HepG2 (cell line): ENCODE data around the gene MAPK1. TPM values are rescaled to one million over a fixed set of nuclear protein-coding genes. Genes with fewer than 3 reads are reported as not detected.

Experiments used
- ATAC-seq: fragments of 200-7000 bp; cut with Tn5 transposase; 3 replicates; pipeline ENCODE4 v1.9.1; 2020; ENCODE audit warnings: mild to moderate bottlenecking, moderate library complexity
- BruUV-seq: library from RNA; stranded (reverse); fragments of 400-500 nt; replicated peaks from 2 replicates; lab custom pipeline; 2021; lab: Mats Ljungman, UMichigan
- CTCF ChIA-PET: fragments of 300-600 bp; formaldehyde crosslinking; extraction: SDS; loops from one replicate; lab custom pipeline; 2021; ENCODE audit warnings: low total read pairs, inconsistent platforms, low intra/inter-chr PET ratio; lab: Yijun Ruan, JAX
- POLR2A ChIA-PET: fragments of 350-600 bp; sonication (Branson Sonifier 250); formaldehyde crosslinking; loops from one replicate; lab custom pipeline; 2020; ENCODE audit warnings: antibody characterized with exemption, inconsistent platforms; lab: Yijun Ruan, JAX
- DNase-seq: peaks from one replicate; pipeline ENCODE4 v3.0.0-alpha.2; 2015; ENCODE audit warnings: low spot score
- FAIRE-seq: peaks from 3 replicates; lab custom pipeline; 2011; peaks lifted over from hg19 to GRCh38; lab: Jason Lieb, UNC
- H2AFZ ChIP-seq: one replicate; pipeline ENCODE4 v1.6.1; 2011; ENCODE audit warnings: low read length, inconsistent platforms
- H3K27ac ChIP-seq: fragments of 300-600 bp; 3 replicates; pipeline ENCODE4 v1.8.0; 2011; ENCODE audit warnings: mixed run types, mild to moderate bottlenecking, mixed read lengths, low read length, inconsistent platforms; ENCODE audit not compliant: insufficient read depth; ENCODE audit errors: extremely low read length
- H3K27me3 ChIP-seq, 2 experiments: fragments of 200-600 bp in 1 of 2; 2 replicates in 1 of 2; 3 replicates in 1 of 2; pipeline versions ENCODE4 v1.6.0 to v1.8.0; 2011; ENCODE audit warnings: low read length in 2 of 2, mild to moderate bottlenecking in 2 of 2, moderate library complexity in 2 of 2, inconsistent platforms in 1 of 2; ENCODE audit not compliant: insufficient read depth in 2 of 2, control insufficient read depth in 1 of 2
- H3K36me3 ChIP-seq, 2 experiments: fragments of 200-600 bp in 1 of 2; replicated peaks in 1 of 2; 2 replicates in 1 of 2; 3 replicates in 1 of 2; pipeline versions ENCODE4 v1.5.1 to v1.8.0; 2011; ENCODE audit warnings: low read length in 2 of 2, inconsistent platforms in 1 of 2; ENCODE audit not compliant: insufficient read depth in 2 of 2, control insufficient read depth in 1 of 2
- H3K4me1 ChIP-seq: 2 replicates; pipeline ENCODE4 v1.5.1; 2012; ENCODE audit warnings: low read length, inconsistent platforms; ENCODE audit not compliant: insufficient read depth
- H3K4me2 ChIP-seq: 2 replicates; pipeline ENCODE4 v1.6.0; 2011; ENCODE audit warnings: low read depth, low read length, inconsistent platforms
- H3K4me3 ChIP-seq, 3 experiments: fragments of 200-600 bp in 1 of 3; sonication (generic), shearing (Covaris generic) in 1 of 3; replicated peaks in 1 of 3; 2 replicates each; pipeline ENCODE4 v1.5.1; 2011 to 2016; ENCODE audit warnings: low read length in 3 of 3, inconsistent platforms in 2 of 3, low read depth in 2 of 3, mild to moderate bottlenecking in 2 of 3, control low read depth in 1 of 3, mixed read lengths in 1 of 3; ENCODE audit not compliant: insufficient read depth in 1 of 3
- H3K79me2 ChIP-seq: one replicate; pipeline ENCODE4 v1.6.1; 2011; ENCODE audit warnings: low read length, inconsistent platforms; ENCODE audit not compliant: insufficient read depth
- H3K9ac ChIP-seq: 2 replicates; pipeline ENCODE4 v1.6.0; 2011; ENCODE audit warnings: mild to moderate bottlenecking, low read depth, low read length, inconsistent platforms; ENCODE audit not compliant: insufficient read depth
- H3K9me3 ChIP-seq: 2 replicates; pipeline ENCODE4 v1.5.1; 2012; ENCODE audit warnings: mild to moderate bottlenecking, low read length
- H4K20me1 ChIP-seq: 2 replicates; pipeline ENCODE4 v1.6.0; 2011; ENCODE audit warnings: inconsistent platforms, mild to moderate bottlenecking, low read length, moderate library complexity; ENCODE audit not compliant: insufficient read depth
- CTCF ChIP-seq: sonication (generic); formaldehyde crosslinking; IDR thresholded peaks from 2 replicates; pipeline ENCODE4 v1.5.0; 2020; ENCODE audit warnings: mild to moderate bottlenecking, missing genetic modification reagents, moderate library complexity
- DBP ChIP-seq: sonication (generic); formaldehyde crosslinking; IDR thresholded peaks from 2 replicates; pipeline ENCODE4 v1.4.0; 2020; ENCODE audit warnings: missing genetic modification reagents; ENCODE audit errors: not compliant biosample characterization
- GATA4 ChIP-seq: sonication (generic); IDR thresholded peaks from 2 replicates; pipeline ENCODE4 v1.6.1; 2016; ENCODE audit warnings: antibody characterized with exemption, low read depth, borderline replicate concordance
- HDAC1 ChIP-seq: sonication (generic); formaldehyde crosslinking; IDR thresholded peaks from 2 replicates; pipeline ENCODE4 v1.5.1; 2020; ENCODE audit warnings: mild to moderate bottlenecking, missing genetic modification reagents
- MEIS1 ChIP-seq: sonication (generic); formaldehyde crosslinking; IDR thresholded peaks from 2 replicates; pipeline ENCODE4 v1.9.0; 2021; ENCODE audit warnings: mild to moderate bottlenecking, missing genetic modification reagents, moderate library complexity, borderline replicate concordance
- RBM22 ChIP-seq: fragments of 200-400 bp; formaldehyde crosslinking; optimal IDR thresholded peaks from 2 replicates; pipeline ENCODE3; 2017; ENCODE audit warnings: mild to moderate bottlenecking, low read length, moderate library complexity
- ZNF30 ChIP-seq: sonication (generic); formaldehyde crosslinking; IDR thresholded peaks from 2 replicates; pipeline ENCODE4 v1.5.0; 2020; ENCODE audit warnings: mild to moderate bottlenecking, missing genetic modification reagents
- ZNF629 ChIP-seq: sonication (generic); formaldehyde crosslinking; conservative IDR thresholded peaks from 2 replicates; pipeline ENCODE4 v1.5.0; 2020; ENCODE audit warnings: missing genetic modification reagents
- ZNF792 ChIP-seq: IDR thresholded peaks from 2 replicates; pipeline ENCODE4 v1.6.1; 2016
- WGBS: methylation state at CpG from one replicate; pipeline ENCODE4 v1.1.6; 2017; ENCODE audit warnings: low lambda C conversion rate; 5-methylcytosine and 5-hydroxymethylcytosine counted together
- in situ Hi-C: cut with HindIII; loops from 2 replicates; pipeline ENCODE4 v1.10.0; 2017; ENCODE audit warnings: low pct_unique_long_range_greater_than_20kb; ENCODE audit not compliant: extremely low pct_ligation_motif_present
- intact Hi-C: fragments of 100-400 bp; cut with micrococcal nuclease; formaldehyde crosslinking; loops from one replicate; pipeline ENCODE4 v1.10.0; 2022; ENCODE audit not compliant: unreplicated experiment
- polyA plus RNA-seq, 8 experiments: library from polyadenylated mRNA; depleted of rRNA in 3 of 8; stranded (reverse) in 7 of 8; unstranded in 1 of 8; fragments of >200 nt; fragmentation: Illumina TruSeq in 4 of 8; extraction: Trizol in 4 of 8; gene quantifications; 2 replicates each; pipeline versions ENCODE4 v1.2.1 to v1.2.3, GENCODE V29; 2011 to 2016; ENCODE audit warnings: low read depth in 4 of 8, missing spikeins in 1 of 8, mixed read lengths in 1 of 8; ENCODE audit not compliant: insufficient read depth in 1 of 8
- total RNA-seq, 5 experiments: library from RNA; depleted of rRNA; stranded (reverse); fragments of >200 nt; fragmentation: Illumina TruSeq; extraction: Trizol; gene quantifications; 2 replicates each; pipeline ENCODE4 v1.2.3, GENCODE V29; 2016; ENCODE audit warnings: low read depth in 1 of 5
- TF ChIP-seq, protein P1 (sequence below): sonication (generic); formaldehyde crosslinking; IDR thresholded peaks from 2 replicates; pipeline ENCODE4 v1.8.1; 2022; ENCODE audit warnings: low read depth, mild to moderate bottlenecking, missing genetic modification reagents

MAPK1 gene
- total and polyA plus RNA-seq, 2 of the 13 experiments (the other 11 are each of a cell fraction or from before 2014, with no cell fraction given): 107 to 114 TPM

DNA sequence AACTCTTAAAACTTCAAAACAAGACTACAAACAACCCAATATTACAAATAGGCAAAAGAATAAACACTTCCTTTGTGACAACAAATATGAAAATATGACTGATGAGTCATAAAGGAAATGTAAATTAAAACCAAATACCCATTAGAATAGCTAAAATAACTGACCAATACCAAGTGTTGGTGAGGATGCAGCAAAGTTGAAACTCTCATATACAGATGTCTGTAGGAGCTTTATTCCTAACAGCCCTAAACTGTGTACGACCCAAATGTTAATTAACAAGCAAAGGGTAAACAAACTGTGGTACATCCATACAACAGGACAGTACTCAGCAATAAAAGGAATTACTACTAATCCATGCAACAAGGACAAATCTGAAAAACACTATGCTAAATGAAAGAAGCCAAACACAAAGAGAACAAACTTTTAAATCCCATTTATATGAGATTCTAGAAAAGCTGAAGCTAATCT, 43.0 kb downstream of the MAPK1 start:
- no peaks in the 10 kb centered on the region for H3K27me3 ChIP-seq
- BruUV-seq: no TSS peak
- no peak overlapping the region for H3K4me2 ChIP-seq
- H3K4me3 ChIP-seq: no peak overlapping the region
- CTCF ChIA-PET: no interaction called here
- ATAC-seq (no peak), DNase-seq (no peak)
- H2AFZ ChIP-seq: no peak overlapping the region
- peaks cover 47% of the 10 kb centered on the region for H4K20me1 ChIP-seq
- intact Hi-C loops: no loop called here
- H3K79me2 ChIP-seq: peaks cover 86% of the 10 kb centered on the region
- TF ChIP-seq ZNF629 (CRISPR knock-in tag): no peak
- no peak for TF ChIP-seq ZNF792 (CRISPR knock-in tag)
- no peak for TF ChIP-seq RBM22
- no peak for TF ChIP-seq MEIS1 (CRISPR knock-in tag)
- TF ChIP-seq DBP: no peak
- no peak for TF ChIP-seq HDAC1 (CRISPR knock-in tag)
- no peak for TF ChIP-seq GATA4
- TF ChIP-seq, all 625 proteins: peak for 0
- Histone ChIP-seq H3K36me3 (0 out of 5 replicates have a peak, but pooled peaks cover 0 to 4% of the 10 kb centered on the region in 2 experiments), H3K4me1 (peaks cover 10% of the 10 kb centered on the region), H3K9me3 (no peaks in the 10 kb centered on the region), H3K9ac (no peak overlapping the region), H3K27ac (no peak overlapping the region)
- in situ Hi-C loops: no loop called here
- no peak for FAIRE-seq
- WGBS: 89% methylated on average over 1 of the region's 1 CpG
- POLR2A ChIA-PET: no interaction called here

GRCh38 chr22:21823740-21824444, 43.6 kb downstream of the MAPK1 start:
- Histone ChIP-seq H3K9ac (no peak overlapping the region), H3K27ac (no peak overlapping the region), H3K4me2 (no peak overlapping the region), H3K79me2 (peaks cover 86% of the 10 kb centered on the region), H2AFZ (no peak overlapping the region), H3K4me1 (peaks cover 10% of the 10 kb centered on the region), H3K9me3 (no peaks in the 10 kb centered on the region), H3K4me3 (no peak overlapping the region), H3K36me3 (0 out of 5 replicates have a peak, but pooled peaks cover 0 to 9% of the 10 kb centered on the region in 2 experiments), H4K20me1 (peaks cover 47% of the 10 kb centered on the region), H3K27me3 (no peaks in the 10 kb centered on the region)
- intact Hi-C loops (no loop called here), in situ Hi-C loops (no loop called here)
- ChIA-PET CTCF (no interaction called here), POLR2A (no interaction called here)
- DNase-seq: no peak
- no TSS peak for BruUV-seq
- no peak for ATAC-seq
- WGBS: 90% methylated on average over 5 of the region's 5 CpGs
- FAIRE-seq: no peak
- TF ChIP-seq CTCF (CRISPR knock-in tag) (no peak), ZNF30 (CRISPR knock-in tag) (no peak)
- TF ChIP-seq, protein P1, sequence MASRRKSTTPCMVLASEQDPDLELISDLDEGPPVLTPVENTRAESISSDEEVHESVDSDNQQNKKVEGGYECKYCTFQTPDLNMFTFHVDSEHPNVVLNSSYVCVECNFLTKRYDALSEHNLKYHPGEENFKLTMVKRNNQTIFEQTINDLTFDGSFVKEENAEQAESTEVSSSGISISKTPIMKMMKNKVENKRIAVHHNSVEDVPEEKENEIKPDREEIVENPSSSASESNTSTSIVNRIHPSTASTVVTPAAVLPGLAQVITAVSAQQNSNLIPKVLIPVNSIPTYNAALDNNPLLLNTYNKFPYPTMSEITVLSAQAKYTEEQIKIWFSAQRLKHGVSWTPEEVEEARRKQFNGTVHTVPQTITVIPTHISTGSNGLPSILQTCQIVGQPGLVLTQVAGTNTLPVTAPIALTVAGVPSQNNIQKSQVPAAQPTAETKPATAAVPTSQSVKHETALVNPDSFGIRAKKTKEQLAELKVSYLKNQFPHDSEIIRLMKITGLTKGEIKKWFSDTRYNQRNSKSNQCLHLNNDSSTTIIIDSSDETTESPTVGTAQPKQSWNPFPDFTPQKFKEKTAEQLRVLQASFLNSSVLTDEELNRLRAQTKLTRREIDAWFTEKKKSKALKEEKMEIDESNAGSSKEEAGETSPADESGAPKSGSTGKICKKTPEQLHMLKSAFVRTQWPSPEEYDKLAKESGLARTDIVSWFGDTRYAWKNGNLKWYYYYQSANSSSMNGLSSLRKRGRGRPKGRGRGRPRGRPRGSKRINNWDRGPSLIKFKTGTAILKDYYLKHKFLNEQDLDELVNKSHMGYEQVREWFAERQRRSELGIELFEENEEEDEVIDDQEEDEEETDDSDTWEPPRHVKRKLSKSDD (CRISPR knock-in tag): no peak
- TF ChIP-seq, all 625 proteins: peak for 0
